Measurements from ENCODE around the gene TEX36. TPM values are rescaled to one million over a fixed set of nuclear protein-coding genes. Genes with fewer than 3 reads are reported as not detected.
"Not testable (repeated sequence)": the region's sequence is repeated elsewhere in the genome, so short reads cannot be mapped to it uniquely, and the experiment has no call there.

Gene TEX36
- total RNA-seq, 1 donor from 2014 or later: not detected

DNA sequence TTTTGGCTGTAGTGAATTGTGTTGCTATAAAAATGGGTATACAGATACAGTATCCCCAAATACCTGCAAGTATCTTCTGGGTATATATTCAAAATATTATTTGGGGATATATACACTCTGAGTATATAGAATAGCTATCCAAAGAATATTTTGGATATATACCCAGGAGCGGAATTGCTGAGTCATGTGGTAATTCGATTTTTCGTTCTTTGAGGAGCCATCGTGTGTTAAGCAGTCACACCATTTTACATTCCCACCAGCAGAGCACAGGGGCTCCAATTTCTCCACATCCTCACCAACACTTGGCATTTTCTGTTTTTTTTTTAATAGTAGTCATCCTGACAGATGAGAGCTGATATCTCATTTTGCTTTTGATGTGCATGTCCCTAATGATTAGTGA lies 61.9 kb downstream of the TEX36 start:
- H3K9me3 Mint-ChIP-seq (ENCODE audit: unreplicated experiment): no peaks in the 10 kb centered on the region

GRCh38 chr10:125620401-125620800 lies 62.6 kb downstream of the TEX36 start:
- TF ChIP-seq, protein P1, sequence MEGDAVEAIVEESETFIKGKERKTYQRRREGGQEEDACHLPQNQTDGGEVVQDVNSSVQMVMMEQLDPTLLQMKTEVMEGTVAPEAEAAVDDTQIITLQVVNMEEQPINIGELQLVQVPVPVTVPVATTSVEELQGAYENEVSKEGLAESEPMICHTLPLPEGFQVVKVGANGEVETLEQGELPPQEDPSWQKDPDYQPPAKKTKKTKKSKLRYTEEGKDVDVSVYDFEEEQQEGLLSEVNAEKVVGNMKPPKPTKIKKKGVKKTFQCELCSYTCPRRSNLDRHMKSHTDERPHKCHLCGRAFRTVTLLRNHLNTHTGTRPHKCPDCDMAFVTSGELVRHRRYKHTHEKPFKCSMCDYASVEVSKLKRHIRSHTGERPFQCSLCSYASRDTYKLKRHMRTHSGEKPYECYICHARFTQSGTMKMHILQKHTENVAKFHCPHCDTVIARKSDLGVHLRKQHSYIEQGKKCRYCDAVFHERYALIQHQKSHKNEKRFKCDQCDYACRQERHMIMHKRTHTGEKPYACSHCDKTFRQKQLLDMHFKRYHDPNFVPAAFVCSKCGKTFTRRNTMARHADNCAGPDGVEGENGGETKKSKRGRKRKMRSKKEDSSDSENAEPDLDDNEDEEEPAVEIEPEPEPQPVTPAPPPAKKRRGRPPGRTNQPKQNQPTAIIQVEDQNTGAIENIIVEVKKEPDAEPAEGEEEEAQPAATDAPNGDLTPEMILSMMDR (IDR thresholded peaks at IDR 0.05; ENCODE audit: partially characterized antibody, unreplicated experiment): no peak
- DNase-seq: no peak
- no peaks in the 10 kb centered on the region for H3K4me1 Mint-ChIP-seq (ENCODE audit: low read depth, unreplicated experiment)
- H3K9me3 Mint-ChIP-seq (ENCODE audit: unreplicated experiment): no peaks in the 10 kb centered on the region
- H3K27me3 Mint-ChIP-seq (ENCODE audit: unreplicated experiment): no peaks in the 10 kb centered on the region
- no peak overlapping the region for H3K4me3 Mint-ChIP-seq (ENCODE audit: unreplicated experiment)
- H3K36me3 Mint-ChIP-seq (ENCODE audit: unreplicated experiment): no peaks in the 10 kb centered on the region
- no peak overlapping the region for H3K27ac Mint-ChIP-seq (ENCODE audit: unreplicated experiment)

More for the DNA sequence above, 61.9 kb downstream of the TEX36 start:
- DNase-seq: no peak
- no peaks in the 10 kb centered on the region for H3K27me3 Mint-ChIP-seq (ENCODE audit: unreplicated experiment)
- no peaks in the 10 kb centered on the region for H3K4me1 Mint-ChIP-seq (ENCODE audit: low read depth, unreplicated experiment)
- H3K27ac Mint-ChIP-seq (ENCODE audit: unreplicated experiment): no peak overlapping the region
- H3K4me3 Mint-ChIP-seq (ENCODE audit: unreplicated experiment): no peak overlapping the region
- H3K36me3 Mint-ChIP-seq (ENCODE audit: unreplicated experiment): no peaks in the 10 kb centered on the region
- TF ChIP-seq, protein P1 (IDR thresholded peaks at IDR 0.05; ENCODE audit: partially characterized antibody, unreplicated experiment): no peak

GRCh38 chr10:125613062-125613461 lies 69.9 kb downstream of the TEX36 start:
- not testable (repeated sequence) for H3K4me1 Mint-ChIP-seq (ENCODE audit: low read depth, unreplicated experiment); H3K27me3 Mint-ChIP-seq (ENCODE audit: unreplicated experiment); H3K36me3 Mint-ChIP-seq (ENCODE audit: unreplicated experiment); H3K27ac Mint-ChIP-seq (ENCODE audit: unreplicated experiment); H3K4me3 Mint-ChIP-seq (ENCODE audit: unreplicated experiment); H3K9me3 Mint-ChIP-seq (ENCODE audit: unreplicated experiment); DNase-seq

DNA sequence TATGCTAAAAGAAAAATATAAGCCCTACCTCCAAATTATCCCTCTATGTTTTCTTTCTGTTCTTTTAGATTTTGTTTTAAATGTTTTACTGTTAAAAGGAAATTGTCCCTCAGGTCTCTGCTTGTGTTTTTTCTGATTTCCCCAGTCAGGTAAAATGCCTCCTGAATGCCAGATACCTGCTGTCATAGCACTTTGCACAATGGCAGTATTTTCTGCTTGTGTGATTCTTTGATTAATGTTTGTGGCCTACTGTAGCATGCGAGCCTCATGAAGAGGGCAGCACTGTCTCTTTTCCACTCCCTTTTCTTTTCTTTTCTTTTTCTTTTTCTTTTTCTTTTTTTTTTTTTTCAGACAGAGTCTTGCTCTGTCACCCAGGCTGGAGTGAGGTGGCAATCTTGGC lies 71.2 kb downstream of the TEX36 start:
- no peaks in the 10 kb centered on the region for H3K9me3 Mint-ChIP-seq (ENCODE audit: unreplicated experiment)
- H3K27me3 Mint-ChIP-seq (ENCODE audit: unreplicated experiment): no peaks in the 10 kb centered on the region
- H3K4me3 Mint-ChIP-seq (ENCODE audit: unreplicated experiment): no peak overlapping the region
- TF ChIP-seq, protein P1 (IDR thresholded peaks at IDR 0.05; ENCODE audit: partially characterized antibody, unreplicated experiment): no peak
- H3K36me3 Mint-ChIP-seq (ENCODE audit: unreplicated experiment): no peaks in the 10 kb centered on the region
- no peak for DNase-seq
- no peaks in the 10 kb centered on the region for H3K4me1 Mint-ChIP-seq (ENCODE audit: low read depth, unreplicated experiment)
- no peak overlapping the region for H3K27ac Mint-ChIP-seq (ENCODE audit: unreplicated experiment)

DNA sequence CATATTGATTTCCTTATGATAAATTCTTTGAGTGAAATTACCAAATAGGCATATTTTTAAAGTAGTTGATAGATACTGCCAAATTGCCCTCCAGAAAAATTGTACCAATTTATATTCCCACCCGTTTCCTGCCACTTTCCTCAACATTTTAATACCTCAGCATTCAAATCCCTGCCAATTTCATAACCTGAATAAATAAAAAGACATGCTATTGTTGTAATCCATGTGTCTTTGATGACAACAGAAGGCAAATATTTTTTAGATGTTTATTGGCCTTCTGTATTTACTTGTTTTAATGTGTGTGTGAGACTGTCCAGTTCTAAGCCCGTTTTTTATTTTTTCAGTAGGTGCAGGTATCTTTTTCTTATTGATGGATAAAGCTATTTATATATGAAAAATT lies 71.7 kb downstream of the TEX36 start:
- H3K9me3 Mint-ChIP-seq (ENCODE audit: unreplicated experiment): no peaks in the 10 kb centered on the region
- TF ChIP-seq, protein P1 (IDR thresholded peaks at IDR 0.05; ENCODE audit: partially characterized antibody, unreplicated experiment): no peak
- H3K27me3 Mint-ChIP-seq (ENCODE audit: unreplicated experiment): no peaks in the 10 kb centered on the region
- H3K27ac Mint-ChIP-seq (ENCODE audit: unreplicated experiment): no peak overlapping the region
- H3K4me1 Mint-ChIP-seq (ENCODE audit: low read depth, unreplicated experiment): no peaks in the 10 kb centered on the region
- no peaks in the 10 kb centered on the region for H3K36me3 Mint-ChIP-seq (ENCODE audit: unreplicated experiment)
- DNase-seq: no peak
- no peak overlapping the region for H3K4me3 Mint-ChIP-seq (ENCODE audit: unreplicated experiment)

DNA sequence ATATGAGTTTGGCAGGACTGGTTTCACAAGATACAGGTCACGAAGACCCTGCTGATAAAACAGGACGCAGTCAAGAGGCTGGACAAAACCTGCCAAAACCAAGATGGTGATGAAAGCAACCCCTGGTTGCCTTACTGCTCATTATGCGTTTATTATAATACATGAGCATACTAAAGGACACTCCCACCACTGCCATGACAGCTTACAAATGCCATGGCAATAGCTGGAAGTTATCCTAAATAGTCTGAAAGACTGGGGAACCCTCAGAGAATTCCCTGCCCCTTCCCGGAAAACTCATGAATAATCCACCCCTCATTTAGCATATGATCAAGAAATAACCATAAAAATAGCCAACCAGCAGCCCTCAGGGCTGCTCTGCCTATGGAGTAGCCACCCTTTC lies 73.1 kb downstream of the TEX36 start:
- no peak for DNase-seq
- no peak overlapping the region for H3K27ac Mint-ChIP-seq (ENCODE audit: unreplicated experiment)
- H3K36me3 Mint-ChIP-seq (ENCODE audit: unreplicated experiment): no peaks in the 10 kb centered on the region
- peaks cover 2% of the 10 kb centered on the region for H3K27me3 Mint-ChIP-seq (ENCODE audit: unreplicated experiment)
- H3K4me1 Mint-ChIP-seq (ENCODE audit: low read depth, unreplicated experiment): no peaks in the 10 kb centered on the region
- H3K4me3 Mint-ChIP-seq (ENCODE audit: unreplicated experiment): no peak overlapping the region
- no peaks in the 10 kb centered on the region for H3K9me3 Mint-ChIP-seq (ENCODE audit: unreplicated experiment)
- TF ChIP-seq, protein P1 (IDR thresholded peaks at IDR 0.05; ENCODE audit: partially characterized antibody, unreplicated experiment): no peak

All from glutamatergic neuron (in vitro differentiated cells).